ENCODE measurements around the gene OR52I1.

- TF ChIP-seq CTCF (IDR thresholded peaks at IDR 0.05 in 2 of 3, conservative IDR thresholded peaks at IDR 0.05 in 1 of 3; ENCODE audit: control insufficient read depth in 2 of 3, extremely low read depth in 1 of 3, insufficient read depth in 1 of 3, low read depth in 3 of 3, low read length in 3 of 3) = no peak
- no peak for TF ChIP-seq YY1 (IDR thresholded peaks at IDR 0.05; ENCODE audit: low read depth, low read length)
- TF ChIP-seq EP300 (IDR thresholded peaks at IDR 0.05; ENCODE audit: borderline replicate concordance in 1 of 2, control insufficient read depth in 1 of 2, low read depth in 2 of 2, low read length in 2 of 2) = no peak
- TF ChIP-seq EZH2 (IDR thresholded peaks at IDR 0.05; ENCODE audit: borderline replicate concordance, control insufficient read depth, low read depth, low read length) = no peak
- no peak for TF ChIP-seq POLR2A (IDR thresholded peaks at IDR 0.05; ENCODE audit: low read depth, low read length)
- TF ChIP-seq BRCA1 (IDR thresholded peaks at IDR 0.05; ENCODE audit: low read depth, low read length) = no peak
- TF ChIP-seq HDAC2 (IDR thresholded peaks at IDR 0.05) = no peak
- no peak for TF ChIP-seq NRF1 (conservative IDR thresholded peaks at IDR 0.05; ENCODE audit: low read depth, low read length)
These were observed 18.1 kb downstream of the OR52I1 start for GRCh38 chr11:4611986-4612385.

Measured in GM12878 (cell line).